SU-DHL-6 (cell line): ENCODE measurements around the gene COL25A1.

ENCODE experiments used
- H2AFZ ChIP-seq: fragments of 200-600 bp; sonication (generic); 2 replicates; pipeline ENCODE4 v1.6.1; 2014; ENCODE audit warnings: low read depth, mild to moderate bottlenecking, moderate library complexity, mixed read lengths, antibody characterized with exemption, low read length; ENCODE audit not compliant: severe bottlenecking
- H3F3A ChIP-seq: fragments of 200-600 bp; shearing (Covaris generic); 2 replicates; pipeline ENCODE4 v1.6.0; 2016; ENCODE audit warnings: antibody characterized with exemption, mild to moderate bottlenecking; ENCODE audit not compliant: insufficient read depth
- H3K27ac ChIP-seq: fragments of 200-600 bp; sonication (generic); 2 replicates; pipeline ENCODE4 v1.5.1; 2016; ENCODE audit warnings: low read depth, mild to moderate bottlenecking, low read length, moderate library complexity, mixed read lengths
- H3K27me3 ChIP-seq: fragments of 200-600 bp; sonication (generic), shearing (Covaris generic); 2 replicates; pipeline ENCODE4 v1.6.0; 2014; ENCODE audit warnings: mild to moderate bottlenecking, low read length
- H3K36me3 ChIP-seq: fragments of 200-600 bp; sonication (generic); 2 replicates; pipeline ENCODE4 v1.6.1; 2014; ENCODE audit warnings: mild to moderate bottlenecking, low read length, mixed read lengths
- H3K4me2 ChIP-seq: fragments of 300-600, 200-600 bp; shearing (Covaris generic), sonication (generic); 2 replicates; pipeline ENCODE4 v1.6.0; 2014; ENCODE audit warnings: low read length, low read depth, mild to moderate bottlenecking; ENCODE audit not compliant: poor library complexity, severe bottlenecking
- H3K4me3 ChIP-seq: fragments of 200-600 bp; sonication (generic); 2 replicates; pipeline ENCODE4 v1.5.1; 2014; ENCODE audit warnings: antibody characterized with exemption, low read length, mild to moderate bottlenecking, mixed read lengths; ENCODE audit not compliant: insufficient read depth, poor library complexity, severe bottlenecking
- H3K79me2 ChIP-seq: fragments of 200-600 bp; sonication (generic); 2 replicates; pipeline ENCODE4 v1.6.1; 2014; ENCODE audit warnings: mild to moderate bottlenecking, low read length, moderate library complexity; ENCODE audit not compliant: insufficient read depth
- H3K9ac ChIP-seq: fragments of 200-600 bp; sonication (generic); 2 replicates; pipeline ENCODE4 v1.7.0; 2014; ENCODE audit warnings: mild to moderate bottlenecking, low read length
- H3K9me2 ChIP-seq: fragments of 200-600 bp; sonication (generic); replicated peaks from 2 replicates; pipeline ENCODE4 v1.6.1; 2014; ENCODE audit warnings: low read length; ENCODE audit not compliant: insufficient read depth
- H3K9me3 ChIP-seq: fragments of 200-600 bp; sonication (generic); 2 replicates; pipeline ENCODE4 v1.6.1; 2014; ENCODE audit warnings: low read length, mixed read lengths; ENCODE audit not compliant: insufficient read depth
- H4K20me1 ChIP-seq: fragments of 200-600 bp; sonication (generic); 2 replicates; pipeline ENCODE4 v1.6.1; 2014; ENCODE audit warnings: low read depth, mild to moderate bottlenecking, antibody characterized with exemption, low read length, moderate library complexity, mixed read lengths
- EZH2phosphoT487 ChIP-seq: fragments of 200-600 bp; sonication (generic), shearing (Covaris generic); conservative IDR thresholded peaks from 2 replicates; pipeline ENCODE4 v1.6.1; 2018; ENCODE audit warnings: mild to moderate bottlenecking, antibody characterized with exemption, low read length, moderate library complexity, mixed read lengths
- TF ChIP-seq, protein P1 (sequence below): fragments of 200-600 bp; sonication (generic); IDR thresholded peaks from one replicate; pipeline ENCODE4 v1.5.1; 2017; ENCODE audit warnings: antibody characterized with exemption, mild to moderate bottlenecking, low read length, moderate library complexity; ENCODE audit not compliant: insufficient read depth, poor library complexity, severe bottlenecking

Gene COL25A1

DNA sequence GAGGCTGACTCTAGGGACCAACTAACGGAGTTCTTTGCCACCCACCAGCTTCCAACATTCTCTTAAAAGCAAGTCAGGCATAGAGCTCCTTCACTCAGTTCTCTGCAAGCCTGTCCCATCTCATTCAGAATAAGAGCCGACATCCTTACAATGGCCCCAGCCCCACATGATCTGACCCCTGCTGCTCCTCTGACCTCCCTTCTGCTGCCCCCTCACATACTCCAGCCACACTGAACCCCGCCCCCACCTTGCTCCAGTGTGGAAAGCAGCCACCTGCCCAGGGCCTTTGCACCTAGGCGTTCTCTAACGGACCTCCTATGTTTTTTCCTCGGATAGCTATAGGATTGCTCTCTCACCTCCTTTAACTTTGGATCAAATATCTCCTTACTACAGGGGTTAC is 396.5 kb downstream of the COL25A1 start:
- H3K9me3 ChIP-seq: no peaks in the 10 kb centered on the region
- no peaks in the 10 kb centered on the region for H4K20me1 ChIP-seq
- H3F3A ChIP-seq: no peaks in the 10 kb centered on the region
- no peak overlapping the region for H3K9ac ChIP-seq
- H3K27ac ChIP-seq: no peak overlapping the region
- no peak overlapping the region for H2AFZ ChIP-seq
- H3K27me3 ChIP-seq: no peaks in the 10 kb centered on the region
- TF ChIP-seq, protein P1, sequence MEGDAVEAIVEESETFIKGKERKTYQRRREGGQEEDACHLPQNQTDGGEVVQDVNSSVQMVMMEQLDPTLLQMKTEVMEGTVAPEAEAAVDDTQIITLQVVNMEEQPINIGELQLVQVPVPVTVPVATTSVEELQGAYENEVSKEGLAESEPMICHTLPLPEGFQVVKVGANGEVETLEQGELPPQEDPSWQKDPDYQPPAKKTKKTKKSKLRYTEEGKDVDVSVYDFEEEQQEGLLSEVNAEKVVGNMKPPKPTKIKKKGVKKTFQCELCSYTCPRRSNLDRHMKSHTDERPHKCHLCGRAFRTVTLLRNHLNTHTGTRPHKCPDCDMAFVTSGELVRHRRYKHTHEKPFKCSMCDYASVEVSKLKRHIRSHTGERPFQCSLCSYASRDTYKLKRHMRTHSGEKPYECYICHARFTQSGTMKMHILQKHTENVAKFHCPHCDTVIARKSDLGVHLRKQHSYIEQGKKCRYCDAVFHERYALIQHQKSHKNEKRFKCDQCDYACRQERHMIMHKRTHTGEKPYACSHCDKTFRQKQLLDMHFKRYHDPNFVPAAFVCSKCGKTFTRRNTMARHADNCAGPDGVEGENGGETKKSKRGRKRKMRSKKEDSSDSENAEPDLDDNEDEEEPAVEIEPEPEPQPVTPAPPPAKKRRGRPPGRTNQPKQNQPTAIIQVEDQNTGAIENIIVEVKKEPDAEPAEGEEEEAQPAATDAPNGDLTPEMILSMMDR: no peak
- TF ChIP-seq EZH2phosphoT487: no peak
- no peaks in the 10 kb centered on the region for H3K36me3 ChIP-seq
- H3K4me3 ChIP-seq: no peak overlapping the region
- H3K79me2 ChIP-seq: no peaks in the 10 kb centered on the region
- no peak overlapping the region for H3K4me2 ChIP-seq
- H3K9me2 ChIP-seq: no peaks in the 10 kb centered on the region

DNA sequence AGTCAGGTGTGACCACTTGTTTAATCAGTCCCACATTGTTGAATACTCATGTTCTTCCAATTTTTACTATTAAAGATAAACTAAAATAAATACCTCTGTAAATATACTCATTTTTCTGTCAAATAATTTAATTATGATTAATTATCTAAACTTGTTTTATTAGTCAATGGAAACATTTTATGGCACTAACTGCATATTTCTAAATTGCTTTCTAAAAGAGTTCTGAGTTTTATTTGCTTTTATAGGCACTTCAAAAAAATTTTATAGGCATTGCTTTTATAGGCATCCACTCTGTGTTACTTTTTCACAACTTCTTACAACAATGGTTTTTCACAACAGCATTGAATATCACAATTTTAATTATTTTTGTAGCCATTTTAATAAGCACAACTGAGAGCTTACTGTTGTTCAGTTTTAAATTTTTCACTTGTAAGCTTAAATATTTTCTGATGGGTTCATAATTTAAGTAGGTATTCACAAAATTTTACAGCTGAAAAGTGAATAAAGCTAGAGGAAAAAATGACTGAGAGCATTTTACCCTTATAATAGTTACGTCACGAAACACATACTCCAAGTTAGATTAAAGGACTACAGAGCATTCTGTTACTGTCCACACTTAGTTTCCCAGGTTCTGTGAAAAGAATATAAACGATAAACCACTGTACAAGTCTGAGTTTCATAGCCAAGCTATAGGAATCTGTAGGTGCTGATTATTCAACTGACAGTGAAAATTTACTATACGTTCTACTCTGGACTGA is 398.8 kb downstream of the COL25A1 start:
- Histone ChIP-seq H3K27ac (no peak overlapping the region), H3K9me2 (no peaks in the 10 kb centered on the region), H2AFZ (no peak overlapping the region), H3K9ac (no peak overlapping the region), H3K79me2 (no peaks in the 10 kb centered on the region), H3K27me3 (no peaks in the 10 kb centered on the region), H4K20me1 (no peaks in the 10 kb centered on the region), H3K4me3 (no peak overlapping the region), H3F3A (no peaks in the 10 kb centered on the region), H3K4me2 (no peak overlapping the region), H3K36me3 (no peaks in the 10 kb centered on the region), H3K9me3 (no peaks in the 10 kb centered on the region)
- TF ChIP-seq, protein P1: no peak
- no peak for TF ChIP-seq EZH2phosphoT487

DNA sequence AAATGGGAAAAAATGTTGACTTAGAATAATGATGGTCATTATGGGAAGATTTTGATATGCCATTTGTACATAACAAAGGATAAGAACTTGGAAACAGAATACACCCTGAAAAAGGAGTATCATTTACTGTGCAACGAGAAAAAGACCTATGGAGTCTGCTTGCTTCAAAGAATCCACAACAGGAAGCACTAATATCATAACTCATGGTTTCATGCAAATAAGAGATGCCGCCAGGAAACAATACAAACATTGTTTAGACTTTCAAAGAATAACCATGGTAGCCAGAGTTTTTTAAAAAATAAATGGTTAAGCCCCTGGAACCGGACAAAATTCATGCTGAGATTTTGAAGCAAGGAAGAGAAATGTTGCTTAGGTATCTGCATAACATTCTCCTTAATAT is 399.7 kb downstream of the COL25A1 start:
- H4K20me1 ChIP-seq: no peaks in the 10 kb centered on the region
- H3K79me2 ChIP-seq: no peaks in the 10 kb centered on the region
- no peaks in the 10 kb centered on the region for H3K27me3 ChIP-seq
- no peaks in the 10 kb centered on the region for H3F3A ChIP-seq
- H3K4me3 ChIP-seq: no peak overlapping the region
- no peaks in the 10 kb centered on the region for H3K36me3 ChIP-seq
- no peaks in the 10 kb centered on the region for H3K9me3 ChIP-seq
- no peak overlapping the region for H3K4me2 ChIP-seq
- TF ChIP-seq, protein P1: no peak
- TF ChIP-seq EZH2phosphoT487: no peak
- no peak overlapping the region for H3K27ac ChIP-seq
- H2AFZ ChIP-seq: no peak overlapping the region
- no peak overlapping the region for H3K9ac ChIP-seq
- no peaks in the 10 kb centered on the region for H3K9me2 ChIP-seq
